Gastrocnemius medialis (tissue), 4 donors: Measurements from ENCODE around the gene TMEM17. TPM values are rescaled to one million over a fixed set of nuclear protein-coding genes. Genes with fewer than 3 reads are reported as not detected.
A peak's percentile ranks its signal among the peaks of the same experiment; 100 is the strongest.

Experiments
- ATAC-seq, 2 donors: fragments of 150-250 bp; one replicate each; pipeline ENCODE4 v1.9.1; 2016
- DNase-seq, 2 donors: peaks; one replicate each; pipeline ENCODE4 v3.0.0-alpha.2; 2019
- H3K27ac ChIP-seq, 4 donors: fragments of 200-600 bp; sonication (generic); 1 replicate in 1 of 4; 2 replicates in 3 of 4; pipeline ENCODE4 v1.5.1; 2016 to 2018; ENCODE audit warnings: mild to moderate bottlenecking in 2 of 4, moderate library complexity in 1 of 4
- H3K27me3 ChIP-seq, 3 donors: fragments of 200-600 bp; sonication (generic) in 2 of 3; 1 replicate in 1 of 3; 2 replicates in 2 of 3; pipeline versions ENCODE4 v1.5.1 to v1.6.0; 2016 to 2019; ENCODE audit warnings: mild to moderate bottlenecking in 1 of 3, moderate library complexity in 1 of 3
- H3K36me3 ChIP-seq, 2 donors: fragments of 200-600 bp; sonication (generic) in 1 of 2; one replicate each; pipeline ENCODE4 v1.5.1; 2017 to 2018
- H3K4me1 ChIP-seq, 2 donors: fragments of 200-600 bp; sonication (generic) in 1 of 2; one replicate each; pipeline ENCODE4 v1.5.1; 2016 to 2017; ENCODE audit warnings: mild to moderate bottlenecking in 2 of 2
- H3K4me3 ChIP-seq, 4 donors: fragments of 200-600 bp; sonication (generic) in 3 of 4; 1 replicate in 1 of 4; 2 replicates in 3 of 4; pipeline ENCODE4 v1.5.1; 2016 to 2019; ENCODE audit warnings: mild to moderate bottlenecking in 2 of 4
- H3K9me3 ChIP-seq, 3 donors: fragments of 200-600 bp; sonication (generic) in 2 of 3; 1 replicate in 1 of 3; 2 replicates in 2 of 3; pipeline ENCODE4 v1.5.1; 2016 to 2019
- CTCF ChIP-seq, 5 experiments: fragments of 450-650 bp in 3 of 5; fragments of 200-600 bp in 2 of 5; sonication (generic) in 2 of 5; IDR thresholded peaks in 4 of 5; conservative IDR thresholded peaks in 1 of 5; 1 replicate in 4 of 5; 2 replicates in 1 of 5; pipeline ENCODE4 v1.5.1; 2016 to 2019; ENCODE audit warnings: antibody characterized with exemption in 5 of 5, mild to moderate bottlenecking in 3 of 5, moderate library complexity in 3 of 5
- POLR2A ChIP-seq, 2 donors: fragments of 450-650 bp; IDR thresholded peaks; one replicate each; pipeline ENCODE4 v1.6.1; 2017; ENCODE audit warnings: antibody characterized with exemption in 2 of 2, mild to moderate bottlenecking in 2 of 2, moderate library complexity in 2 of 2
- in situ Hi-C, 4 donors: fragments of 200-750 bp; cut with MboI; loops; one replicate each; pipeline versions ENCODE4 v1.15.0 to v1.8.0; 2017; ENCODE audit warnings: low sequenced_read_pairs in 4 of 4
- intact Hi-C: fragments of 100-400 bp; cut with DNase I; formaldehyde crosslinking; loops from one replicate; pipeline ENCODE4 v1.15.1; 2023; ENCODE audit warnings: low total_unique reads
- total RNA-seq, 4 donors: library from RNA; depleted of rRNA; stranded (reverse); fragments of >200 nt; gene quantifications; one replicate each; pipeline versions ENCODE4 v1.1.0 to v1.2.3, GENCODE V29; 2016

The TMEM17 gene
- total RNA-seq: 1 to 10 TPM in 1 of 4 donors, under 1 TPM in 3; 0.15 to 1.8 (median 0.51) TPM

GRCh38 chr2:62505750-62506420 lies at the start of gene TMEM17:
Gene TMEM17 (minus strand): TSS chr2:62506195. CDS start chr2:62506129, 66 bp downstream.
- in situ Hi-C loops (no loop called here), intact Hi-C loops (loop anchor here (1.0 to 5.0 kb wide), 2 partner anchors 49 to 199 kb away; partner anchors contain the start of gene EHBP1)
- peak within 1 kb of the TSS; percentile 66 to 79 (median 70) for H3K4me3 ChIP-seq
- H3K27ac ChIP-seq: peak within 1 kb of the TSS; percentile 79 to 85 (median 84)
- DNase-seq (peak; percentile 84 to 85), ATAC-seq (peak; percentile 96 to 97)
- TF ChIP-seq POLR2A (IDR thresholded peaks at IDR 0.05): peak in 1 of 2 donors; percentile 49
- no peak for TF ChIP-seq CTCF (IDR thresholded peaks at IDR 0.05 in 4 of 5, conservative IDR thresholded peaks at IDR 0.05 in 1 of 5)
- no peaks in the 10 kb centered on the region for H3K9me3 ChIP-seq
- H3K4me1 ChIP-seq: peaks cover 8 to 9% of the 10 kb centered on the region in 2 donors
- H3K36me3 ChIP-seq: no peaks in the 10 kb centered on the region
- no peaks in the 10 kb centered on the region for H3K27me3 ChIP-seq

GRCh38 chr2:62554440-62554839 lies 48.4 kb upstream of the TMEM17 start:
- Histone ChIP-seq H3K9me3 (no peaks in the 10 kb centered on the region), H3K4me1 (no peaks in the 10 kb centered on the region), H3K27me3 (no peaks in the 10 kb centered on the region), H3K36me3 (no peaks in the 10 kb centered on the region), H3K27ac (no peak overlapping the region), H3K4me3 (no peak overlapping the region)
- no peak for ATAC-seq
- in situ Hi-C loops: no loop called here
- no peak for DNase-seq
- TF ChIP-seq POLR2A (IDR thresholded peaks at IDR 0.05) (no peak), CTCF (IDR thresholded peaks at IDR 0.05 in 4 of 5, conservative IDR thresholded peaks at IDR 0.05 in 1 of 5) (no peak)
- intact Hi-C loops: no loop called here

GRCh38 chr2:62550461-62550860 lies 44.5 kb upstream of the TMEM17 start:
- Histone ChIP-seq H3K27ac (no peak overlapping the region), H3K36me3 (no peaks in the 10 kb centered on the region), H3K27me3 (no peaks in the 10 kb centered on the region), H3K4me3 (no peak overlapping the region), H3K4me1 (no peaks in the 10 kb centered on the region), H3K9me3 (no peaks in the 10 kb centered on the region)
- no peak for DNase-seq
- intact Hi-C loops: no loop called here
- no peak for ATAC-seq
- in situ Hi-C loops: no loop called here
- TF ChIP-seq POLR2A (IDR thresholded peaks at IDR 0.05): no peak
- no peak for TF ChIP-seq CTCF (IDR thresholded peaks at IDR 0.05 in 4 of 5, conservative IDR thresholded peaks at IDR 0.05 in 1 of 5)

- Histone ChIP-seq H3K4me3 (no peak overlapping the region), H3K9me3 (no peaks in the 10 kb centered on the region), H3K27ac (no peak overlapping the region), H3K27me3 (no peaks in the 10 kb centered on the region), H3K36me3 (no peaks in the 10 kb centered on the region), H3K4me1 (no peaks in the 10 kb centered on the region)
- TF ChIP-seq POLR2A (IDR thresholded peaks at IDR 0.05) (no peak), CTCF (IDR thresholded peaks at IDR 0.05 in 4 of 5, conservative IDR thresholded peaks at IDR 0.05 in 1 of 5) (no peak)
- intact Hi-C loops (no loop called here), in situ Hi-C loops (no loop called here)
- ATAC-seq: no peak
- no peak for DNase-seq
Observed at GRCh38 chr2:62547854-62548253, 41.9 kb upstream of the TMEM17 start.
